Measurements from ENCODE around the gene PHC2. TPM values are rescaled to one million over a fixed set of nuclear protein-coding genes. Genes with fewer than 3 reads are reported as not detected.
A peak's percentile ranks its signal among the peaks of the same experiment; 100 is the strongest.

Gene PHC2
- total and polyA plus RNA-seq, 11 donors, result 79.7 to 194 (median 99.4) TPM

DNA sequence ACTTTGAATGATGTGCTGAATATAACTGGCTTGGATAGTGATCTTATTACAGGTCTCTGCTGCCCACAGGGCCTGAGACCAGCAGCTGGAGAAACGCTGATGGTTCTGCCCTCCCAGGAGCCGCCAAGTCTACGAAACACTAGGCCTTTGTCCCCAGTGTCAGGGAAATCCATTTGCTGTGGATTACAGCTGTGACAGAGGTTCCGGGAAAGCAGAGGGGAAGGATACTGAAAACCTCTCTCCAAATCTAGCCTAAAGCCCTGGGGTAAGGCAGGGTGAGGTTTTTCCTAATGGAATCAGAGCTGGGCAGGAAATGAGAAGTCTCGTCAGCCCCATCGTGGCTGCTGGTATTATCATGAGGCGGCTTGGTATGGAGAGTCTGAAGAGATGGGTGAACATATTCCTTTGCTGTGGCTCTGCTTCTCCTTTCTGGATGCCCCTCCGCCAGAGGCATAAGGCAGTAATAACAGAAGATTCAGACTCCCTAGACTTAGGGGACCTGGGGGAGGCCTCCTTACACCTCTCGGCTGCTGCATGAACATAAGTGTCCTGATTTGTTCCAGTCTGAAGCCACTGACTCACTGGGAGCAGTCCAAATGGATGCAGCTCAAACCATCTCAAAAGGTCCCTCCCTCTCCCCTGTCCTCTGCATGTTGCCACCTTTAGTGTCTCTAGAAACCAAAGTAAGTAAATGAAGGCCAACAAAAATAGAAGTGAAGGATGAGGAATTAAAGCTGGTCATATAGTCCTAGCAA, 48.1 kb downstream of the PHC2 start:
- ATAC-seq (peak in 3 of 4 donors; percentile 55 to 62 (median 61)), DNase-seq (peak in 3 of 5 donors; percentile 35 to 56 (median 47))
- H3K4me1 ChIP-seq, result peaks cover 0 to 64% (median 41%) of the 10 kb centered on the region in 12 donors
- H3K36me3 ChIP-seq, result no peaks in the 10 kb centered on the region
- H3K27me3 ChIP-seq, result no peaks in the 10 kb centered on the region
- intact Hi-C loops (cut with DNase I), result no loop called here
- no peak for TF ChIP-seq POLR2A (IDR thresholded peaks at IDR 0.05)
- TF ChIP-seq, protein P1, sequence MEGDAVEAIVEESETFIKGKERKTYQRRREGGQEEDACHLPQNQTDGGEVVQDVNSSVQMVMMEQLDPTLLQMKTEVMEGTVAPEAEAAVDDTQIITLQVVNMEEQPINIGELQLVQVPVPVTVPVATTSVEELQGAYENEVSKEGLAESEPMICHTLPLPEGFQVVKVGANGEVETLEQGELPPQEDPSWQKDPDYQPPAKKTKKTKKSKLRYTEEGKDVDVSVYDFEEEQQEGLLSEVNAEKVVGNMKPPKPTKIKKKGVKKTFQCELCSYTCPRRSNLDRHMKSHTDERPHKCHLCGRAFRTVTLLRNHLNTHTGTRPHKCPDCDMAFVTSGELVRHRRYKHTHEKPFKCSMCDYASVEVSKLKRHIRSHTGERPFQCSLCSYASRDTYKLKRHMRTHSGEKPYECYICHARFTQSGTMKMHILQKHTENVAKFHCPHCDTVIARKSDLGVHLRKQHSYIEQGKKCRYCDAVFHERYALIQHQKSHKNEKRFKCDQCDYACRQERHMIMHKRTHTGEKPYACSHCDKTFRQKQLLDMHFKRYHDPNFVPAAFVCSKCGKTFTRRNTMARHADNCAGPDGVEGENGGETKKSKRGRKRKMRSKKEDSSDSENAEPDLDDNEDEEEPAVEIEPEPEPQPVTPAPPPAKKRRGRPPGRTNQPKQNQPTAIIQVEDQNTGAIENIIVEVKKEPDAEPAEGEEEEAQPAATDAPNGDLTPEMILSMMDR (IDR thresholded peaks at IDR 0.05), result no peak
- 46 to 53% (median 51%) methylated on average over 9 of the region's 9 CpGs for WGBS, 4 donors
- H3K4me3 ChIP-seq, result no peak overlapping the region
- H3K9me3 ChIP-seq, result no peaks in the 10 kb centered on the region
- peak overlapping the region in 11 of 12 donors; percentile 48 to 79 (median 64) for H3K27ac ChIP-seq

DNA sequence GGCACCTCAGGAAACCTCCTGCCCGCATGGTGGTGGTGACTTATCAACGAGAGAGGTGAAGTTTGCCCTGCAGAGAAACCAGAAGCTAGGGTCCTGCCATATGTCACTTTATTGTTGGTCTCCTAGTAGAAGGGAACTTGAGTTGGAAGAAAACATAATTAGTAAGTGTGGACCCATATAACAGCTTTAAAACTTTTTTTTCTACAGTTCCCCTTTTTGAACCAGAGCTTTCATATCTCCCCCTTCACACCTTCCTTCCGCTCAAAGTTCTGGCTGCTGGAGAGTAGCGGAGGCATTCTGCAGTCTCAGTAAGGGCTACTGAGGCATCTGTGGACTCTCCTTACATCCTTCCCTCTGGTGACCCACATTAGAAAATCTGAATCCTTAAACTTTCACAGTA, 48.9 kb downstream of the PHC2 start:
- Histone ChIP-seq H3K4me1 (peaks cover 0 to 66% (median 48%) of the 10 kb centered on the region in 12 donors), H3K27ac (peak overlapping the region in 11 of 12 donors; percentile 48 to 79 (median 64))
- no peak for TF ChIP-seq POLR2A (IDR thresholded peaks at IDR 0.05)
- TF ChIP-seq, protein P1 (IDR thresholded peaks at IDR 0.05), result no peak

DNA sequence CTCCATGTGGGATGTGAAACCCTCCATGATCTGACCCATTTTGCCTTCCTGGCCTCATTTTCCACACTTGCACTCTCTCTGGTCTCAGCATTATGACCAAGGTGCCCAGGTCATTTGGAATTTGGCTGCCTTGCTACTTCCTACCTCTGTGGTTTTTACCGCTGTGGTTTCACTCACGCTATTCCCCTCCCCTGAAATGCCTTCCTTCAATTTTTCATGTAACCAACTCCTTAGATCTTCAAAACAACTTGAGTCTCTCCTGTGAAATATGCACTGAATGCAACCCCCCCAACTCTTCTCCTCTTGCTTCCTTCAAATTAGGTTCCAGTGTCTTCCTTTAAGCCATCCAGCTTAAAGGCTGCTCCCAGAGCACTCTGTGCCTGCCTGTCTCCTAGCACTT, 50.1 kb downstream of the PHC2 start:
- Histone ChIP-seq H3K4me3 (no peak overlapping the region), H3K9me3 (no peaks in the 10 kb centered on the region), H3K36me3 (no peaks in the 10 kb centered on the region), H3K27me3 (no peaks in the 10 kb centered on the region), H3K4me1 (peaks cover 0 to 69% (median 48%) of the 10 kb centered on the region in 12 donors), H3K27ac (peak overlapping the region in 1 of 12 donors; percentile 27)
- intact Hi-C loops (cut with DNase I), result no loop called here
- WGBS, 4 donors, result 88 to 98% (median 94%) methylated on average over 2 of the region's 2 CpGs
- ATAC-seq, result no peak
- no peak for TF ChIP-seq POLR2A (IDR thresholded peaks at IDR 0.05)
- TF ChIP-seq, protein P1 (IDR thresholded peaks at IDR 0.05), result no peak
- DNase-seq, result no peak

More for the DNA sequence above, 48.9 kb downstream of the PHC2 start:
- Histone ChIP-seq H3K36me3 (no peaks in the 10 kb centered on the region), H3K27me3 (no peaks in the 10 kb centered on the region), H3K4me3 (no peak overlapping the region), H3K9me3 (no peaks in the 10 kb centered on the region)
- intact Hi-C loops (cut with DNase I), result no loop called here
- no peak for ATAC-seq
- DNase-seq, result no peak
- 80 to 85% (median 83%) methylated on average over 4 of the region's 4 CpGs for WGBS, 4 donors

DNA sequence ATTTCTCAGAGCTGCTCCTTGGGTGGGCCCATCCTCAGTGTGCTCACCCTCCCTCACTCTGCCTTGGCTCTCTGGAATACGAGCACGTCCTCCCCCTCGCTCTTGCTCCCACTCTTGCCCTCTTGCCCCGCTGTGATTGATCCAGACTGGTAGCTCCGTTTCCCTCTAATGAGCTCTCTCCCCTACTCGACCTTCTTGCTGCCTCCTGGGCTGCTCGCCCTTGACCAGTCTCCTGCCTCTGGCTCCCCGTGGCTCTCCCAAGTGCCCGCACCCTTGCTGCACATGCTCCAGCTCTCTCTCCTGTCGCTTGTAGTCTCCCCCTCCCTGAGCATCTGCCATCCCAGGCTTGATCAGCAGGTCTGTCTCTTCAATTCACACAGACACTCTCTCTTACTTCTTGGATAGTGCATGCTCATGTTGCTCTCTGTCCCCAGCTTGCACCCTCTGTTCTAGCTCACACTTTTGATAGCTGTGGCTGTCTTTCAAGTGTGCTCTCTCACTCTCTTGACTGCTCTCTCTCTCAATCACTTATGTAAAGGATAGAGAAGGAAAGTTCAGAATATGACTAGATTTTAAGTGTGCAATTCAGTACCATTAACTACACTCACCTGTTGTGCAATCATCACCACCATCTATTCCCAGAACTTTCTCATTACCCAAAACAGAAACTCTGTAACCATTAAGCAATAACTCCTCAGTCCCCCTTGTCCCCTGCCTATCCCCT, 51.1 kb downstream of the PHC2 start:
- Histone ChIP-seq H3K27ac (peak overlapping the region in 8 of 12 donors; percentile 39 to 72 (median 62)), H3K4me3 (no peak overlapping the region), H3K27me3 (no peaks in the 10 kb centered on the region), H3K36me3 (peaks cover 0 to 5% (median 0%) of the 10 kb centered on the region in 9 donors), H3K4me1 (peaks cover 0 to 74% (median 49%) of the 10 kb centered on the region in 12 donors), H3K9me3 (no peaks in the 10 kb centered on the region)
- DNase-seq (peak in 2 of 5 donors; percentile 36 to 39), ATAC-seq (peak in 3 of 4 donors; percentile 14 to 53 (median 30))
- TF ChIP-seq, protein P1 (IDR thresholded peaks at IDR 0.05), result no peak
- no peak for TF ChIP-seq POLR2A (IDR thresholded peaks at IDR 0.05)
- 53 to 58% (median 54%) methylated on average over 10 of the region's 10 CpGs for WGBS, 4 donors
- intact Hi-C loops (cut with DNase I), result loop anchor here in 3 of 10 donors (5.0 to 10.0 kb wide), 4 partner anchors 48 to 265 kb away; no protein-coding TSS in a partner anchor

Data from heart left ventricle (tissue), 16 donors.